OCI-LY7 (cell line): ENCODE results near the gene TMEM132E.

Source experiments
- EZH2phosphoT487 ChIP-seq: fragments of 200-600 bp; sonication (generic); IDR thresholded peaks from 2 replicates; pipeline ENCODE4 v1.6.1; 2018; ENCODE audit warnings: low read depth, borderline replicate concordance, mild to moderate bottlenecking, mixed run types, antibody characterized with exemption, low read length, moderate library complexity, mixed read lengths
- TF ChIP-seq, protein P1 (sequence below): fragments of 200-600 bp; sonication (generic); conservative IDR thresholded peaks from 2 replicates; pipeline ENCODE4 v1.5.1; 2014; ENCODE audit warnings: mild to moderate bottlenecking, antibody characterized with exemption, low read length, moderate library complexity, mixed read lengths

DNA sequence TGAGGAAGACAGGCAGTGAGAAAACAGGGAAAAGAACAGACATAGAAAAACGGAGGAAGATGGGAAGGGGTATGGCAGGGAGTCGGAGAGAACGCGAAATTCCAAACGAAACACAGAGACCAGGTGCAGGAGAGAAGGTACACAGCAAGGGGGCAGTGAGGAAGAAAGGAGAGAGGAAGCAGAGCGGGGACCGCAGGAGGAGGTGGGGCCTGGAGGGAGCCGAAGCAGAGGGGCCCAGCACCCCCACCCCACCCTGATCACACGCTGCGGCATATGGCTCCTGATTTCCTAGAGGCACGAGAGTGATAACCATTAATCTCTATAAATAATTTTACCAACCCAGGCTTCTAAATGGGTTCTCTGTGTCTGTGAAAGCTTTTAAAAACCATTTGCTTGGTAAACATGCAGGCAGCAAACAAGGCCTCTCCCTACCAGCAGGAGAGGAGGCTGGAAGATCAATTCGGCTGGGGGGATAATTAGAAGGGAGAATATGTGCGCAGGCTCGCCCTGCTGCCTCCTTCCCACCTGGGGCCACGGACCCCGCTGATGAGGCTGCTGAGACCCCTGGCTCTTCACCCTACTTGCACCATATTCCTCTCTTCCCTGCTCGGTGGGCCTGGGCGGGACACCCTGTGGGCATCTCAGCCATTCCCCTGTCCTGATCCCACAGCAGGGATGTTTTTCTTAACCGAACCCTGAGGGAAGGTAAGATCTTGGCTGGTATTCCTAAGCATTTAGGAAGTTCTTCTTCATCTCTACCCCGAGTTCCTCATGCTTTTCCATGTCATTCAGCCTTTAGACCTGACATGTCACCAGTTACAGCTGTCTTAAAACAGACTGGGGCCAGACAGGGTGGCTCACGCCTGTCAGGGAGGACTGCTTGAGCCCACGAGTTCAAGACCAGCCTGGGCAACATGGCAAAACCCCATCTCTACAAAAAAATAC is 86.7 kb downstream of the TMEM132E start:
- TF ChIP-seq, protein P1, sequence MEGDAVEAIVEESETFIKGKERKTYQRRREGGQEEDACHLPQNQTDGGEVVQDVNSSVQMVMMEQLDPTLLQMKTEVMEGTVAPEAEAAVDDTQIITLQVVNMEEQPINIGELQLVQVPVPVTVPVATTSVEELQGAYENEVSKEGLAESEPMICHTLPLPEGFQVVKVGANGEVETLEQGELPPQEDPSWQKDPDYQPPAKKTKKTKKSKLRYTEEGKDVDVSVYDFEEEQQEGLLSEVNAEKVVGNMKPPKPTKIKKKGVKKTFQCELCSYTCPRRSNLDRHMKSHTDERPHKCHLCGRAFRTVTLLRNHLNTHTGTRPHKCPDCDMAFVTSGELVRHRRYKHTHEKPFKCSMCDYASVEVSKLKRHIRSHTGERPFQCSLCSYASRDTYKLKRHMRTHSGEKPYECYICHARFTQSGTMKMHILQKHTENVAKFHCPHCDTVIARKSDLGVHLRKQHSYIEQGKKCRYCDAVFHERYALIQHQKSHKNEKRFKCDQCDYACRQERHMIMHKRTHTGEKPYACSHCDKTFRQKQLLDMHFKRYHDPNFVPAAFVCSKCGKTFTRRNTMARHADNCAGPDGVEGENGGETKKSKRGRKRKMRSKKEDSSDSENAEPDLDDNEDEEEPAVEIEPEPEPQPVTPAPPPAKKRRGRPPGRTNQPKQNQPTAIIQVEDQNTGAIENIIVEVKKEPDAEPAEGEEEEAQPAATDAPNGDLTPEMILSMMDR, result no peak
- no peak for TF ChIP-seq EZH2phosphoT487
